GDM1 (cell line): ENCODE measurements around the gene DCLRE1C.
"Not testable (repeated sequence)": the region's sequence is repeated elsewhere in the genome, so short reads cannot be mapped to it uniquely, and the experiment has no call there.

Experiments used
- DNase-seq: peaks from one replicate; lab custom pipeline; 2025; lab: John Stamatoyannopoulos, UW

Gene DCLRE1C

GRCh38 chr10:14945108-14945507, 8.8 kb downstream of the DCLRE1C start:
- DNase-seq: no peak

GRCh38 chr10:14942950-14943338, 11.0 kb downstream of the DCLRE1C start:
- DNase-seq: not testable (repeated sequence)

GRCh38 chr10:14942147-14942949, 11.5 kb downstream of the DCLRE1C start:
- not testable (repeated sequence) for DNase-seq

GRCh38 chr10:14938971-14939370, 14.9 kb downstream of the DCLRE1C start:
- DNase-seq: not testable (repeated sequence)

GRCh38 chr10:14936584-14936983, 17.3 kb downstream of the DCLRE1C start:
- no peak for DNase-seq

GRCh38 chr10:14930610-14931009, 23.3 kb downstream of the DCLRE1C start:
- DNase-seq: no peak

- no peak for DNase-seq
These were observed 27.0 kb downstream of the DCLRE1C start for GRCh38 chr10:14926722-14927416.

- DNase-seq: no peak
These were observed 27.8 kb downstream of the DCLRE1C start for GRCh38 chr10:14926061-14926470.

GRCh38 chr10:14925268-14925667, 28.6 kb downstream of the DCLRE1C start:
- no peak for DNase-seq

GRCh38 chr10:14924013-14924412, 29.9 kb downstream of the DCLRE1C start:
- no peak for DNase-seq

- DNase-seq: no peak
These were observed 34.9 kb downstream of the DCLRE1C start for GRCh38 chr10:14918964-14919363.

- DNase-seq: no peak
These were observed 36.1 kb downstream of the DCLRE1C start for GRCh38 chr10:14917827-14918226.

- DNase-seq: no peak
These were observed 37.3 kb downstream of the DCLRE1C start for GRCh38 chr10:14916600-14916999.

- DNase-seq: no peak
These were observed 42.1 kb downstream of the DCLRE1C start for GRCh38 chr10:14911801-14912200.

- DNase-seq: no peak
These were observed 42.9 kb downstream of the DCLRE1C start for GRCh38 chr10:14910953-14911352.

- DNase-seq: no peak
These were observed 44.8 kb downstream of the DCLRE1C start for GRCh38 chr10:14909101-14909500.

- DNase-seq: not testable (repeated sequence)
These were observed 46.3 kb downstream of the DCLRE1C start for GRCh38 chr10:14907591-14907990.

GRCh38 chr10:14906765-14907164, 47.1 kb downstream of the DCLRE1C start:
- no peak for DNase-seq

GRCh38 chr10:14905890-14906289, 48.0 kb downstream of the DCLRE1C start:
- DNase-seq: no peak

- no peak for DNase-seq
These were observed 49.0 kb downstream of the DCLRE1C start for GRCh38 chr10:14904864-14905263.

GRCh38 chr10:14904316-14904732, 49.6 kb downstream of the DCLRE1C start:
- no peak for DNase-seq

GRCh38 chr10:14891151-14891550, 62.7 kb downstream of the DCLRE1C start:
- DNase-seq: no peak

GRCh38 chr10:14889318-14889717, 64.6 kb downstream of the DCLRE1C start:
- DNase-seq: no peak
